Middle frontal gyrus (tissue), 1 donor: ENCODE measurements around the gene DRC7.
"Not testable (repeated sequence)": the region's sequence is repeated elsewhere in the genome, so short reads cannot be mapped to it uniquely, and the experiment has no call there.

ENCODE experiments used
- DNase-seq: peaks from one replicate; pipeline ENCODE4 v3.0.0-alpha.2; 2015; ENCODE audit warnings: low spot score; ENCODE audit errors: extremely low spot score

The DRC7 gene

DNA sequence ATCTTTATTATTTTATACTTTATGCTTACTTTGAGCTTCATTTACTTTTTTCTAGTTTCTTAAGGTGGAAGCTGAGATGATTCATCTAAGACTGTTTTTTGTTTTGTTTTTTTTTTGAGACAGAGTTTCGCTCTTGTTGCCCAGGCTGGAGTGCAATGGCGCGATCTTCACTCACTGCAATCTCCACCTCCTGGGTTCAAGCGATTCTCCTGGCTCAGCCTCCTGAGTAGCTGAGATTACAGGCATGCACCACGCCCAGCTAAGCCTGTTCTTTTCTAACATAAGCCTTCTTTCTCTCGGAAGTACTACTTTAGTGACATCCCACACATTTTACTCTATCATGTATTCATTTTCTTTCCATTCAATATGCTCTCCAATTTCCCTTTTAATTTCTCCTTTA lies 18.0 kb downstream of the DRC7 start:
- DNase-seq = not testable (repeated sequence)

DNA sequence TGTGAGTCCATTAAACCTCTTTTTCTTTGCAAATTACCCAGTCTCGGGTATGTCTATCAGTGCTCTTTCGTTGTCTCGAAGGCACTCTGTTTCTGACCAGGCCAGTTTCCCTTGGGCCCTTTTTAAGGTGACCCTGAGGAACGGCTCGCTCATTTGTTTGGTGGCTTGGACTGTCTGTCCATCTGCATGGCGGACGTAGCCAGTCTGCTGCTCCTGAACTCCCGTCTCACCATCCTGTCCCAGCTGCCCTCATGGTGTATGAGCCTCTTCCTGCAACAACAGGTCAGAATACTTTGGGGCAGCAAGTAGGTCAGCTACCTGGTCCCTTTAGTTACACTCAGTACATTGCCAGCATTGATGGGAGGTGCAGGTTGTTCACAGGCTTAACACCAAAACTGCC lies 19.0 kb downstream of the DRC7 start:
- DNase-seq = no peak

GRCh38 chr16:57714047-57714446 lies 19.4 kb downstream of the DRC7 start:
- no peak for DNase-seq

DNA sequence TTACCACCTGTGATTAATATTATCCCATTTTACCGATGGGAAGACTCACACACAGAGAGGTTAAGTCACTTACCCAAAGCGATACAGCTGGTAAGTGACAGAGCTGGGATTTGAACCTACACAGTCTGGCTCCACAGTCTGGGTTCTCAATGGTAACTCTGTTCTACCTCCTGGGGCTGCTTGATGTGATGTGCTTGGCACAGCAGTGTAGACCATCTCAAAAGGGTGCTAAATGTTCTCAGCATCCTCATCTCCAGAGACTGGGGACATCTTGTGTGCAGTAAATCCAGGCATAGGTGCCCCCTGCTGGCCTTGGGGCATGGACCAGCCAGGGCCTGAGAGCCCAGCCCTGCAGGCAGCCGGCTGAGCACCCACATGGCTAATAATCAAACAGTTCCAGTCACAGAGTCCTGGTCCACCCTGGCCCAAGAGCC lies 25.6 kb downstream of the DRC7 start:
- DNase-seq = no peak

GRCh38 chr16:57721356-57722209 lies 27.0 kb downstream of the DRC7 start:
- no peak for DNase-seq

- DNase-seq = no peak
These were observed 27.5 kb downstream of the DRC7 start for GRCh38 chr16:57722210-57722499.

DNA sequence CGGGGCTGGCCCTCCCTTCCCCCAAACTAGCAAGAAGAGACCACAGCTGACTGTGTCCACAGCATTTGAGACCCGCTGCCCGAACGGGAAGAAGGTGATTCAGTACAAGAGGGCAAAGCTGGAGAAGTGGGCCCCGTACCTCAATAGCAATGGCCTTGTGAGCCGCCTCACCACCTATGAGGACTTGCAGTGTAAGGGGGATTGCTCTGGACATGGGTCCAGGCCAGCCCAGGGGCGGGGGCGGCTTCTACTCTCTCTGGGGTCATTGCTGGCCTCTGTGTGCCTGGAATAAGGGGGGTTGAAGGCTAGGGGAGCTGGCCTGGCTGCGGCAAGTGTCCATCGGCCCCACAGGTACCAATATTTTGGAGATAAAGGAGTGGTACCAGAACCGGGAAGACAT lies 28.0 kb downstream of the DRC7 start:
- DNase-seq = no peak

DNA sequence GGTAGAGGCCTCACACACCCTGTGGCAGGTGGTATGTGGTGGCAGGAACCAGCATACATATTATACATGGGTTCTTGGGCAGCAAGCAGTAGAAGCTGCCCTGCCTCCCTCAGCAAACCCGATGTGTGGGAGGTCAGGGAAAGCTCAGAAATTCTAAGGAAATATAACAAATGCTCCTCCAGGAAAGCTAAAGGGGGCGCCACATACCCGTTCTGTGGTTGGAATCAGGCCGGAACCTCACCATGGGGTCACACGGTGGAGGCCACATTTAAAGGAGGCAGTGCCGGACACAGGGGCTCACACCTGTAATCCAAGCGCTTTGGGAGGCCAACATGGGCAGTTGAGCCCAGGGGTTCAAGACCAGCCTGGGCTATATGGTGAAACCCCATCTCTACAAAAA lies 28.6 kb downstream of the DRC7 start:
- no peak for DNase-seq

GRCh38 chr16:57724531-57724930 lies 29.9 kb downstream of the DRC7 start:
- no peak for DNase-seq

- no peak for DNase-seq
These were observed 30.5 kb downstream of the DRC7 start for GRCh38 chr16:57725151-57725550.

DNA sequence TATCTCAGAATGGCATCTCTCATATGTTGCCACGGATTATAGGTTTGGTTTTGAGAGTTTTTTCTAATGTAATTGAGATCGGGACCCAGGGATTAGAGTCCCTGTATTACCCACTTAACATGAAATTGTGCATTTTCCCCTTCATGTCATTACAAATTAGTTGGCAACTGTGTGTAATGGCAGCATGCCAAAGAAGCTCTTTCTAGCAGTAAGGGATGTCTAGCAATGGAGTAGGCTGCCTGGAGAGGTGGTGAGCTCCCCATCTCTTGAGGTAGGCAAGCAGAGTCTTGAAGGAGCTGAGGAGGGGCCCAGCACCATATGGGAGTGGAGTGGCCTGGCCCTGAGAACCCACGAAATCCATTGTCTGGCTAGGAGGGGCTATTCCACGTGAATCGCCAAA lies 30.9 kb downstream of the DRC7 start:
- no peak for DNase-seq

DNA sequence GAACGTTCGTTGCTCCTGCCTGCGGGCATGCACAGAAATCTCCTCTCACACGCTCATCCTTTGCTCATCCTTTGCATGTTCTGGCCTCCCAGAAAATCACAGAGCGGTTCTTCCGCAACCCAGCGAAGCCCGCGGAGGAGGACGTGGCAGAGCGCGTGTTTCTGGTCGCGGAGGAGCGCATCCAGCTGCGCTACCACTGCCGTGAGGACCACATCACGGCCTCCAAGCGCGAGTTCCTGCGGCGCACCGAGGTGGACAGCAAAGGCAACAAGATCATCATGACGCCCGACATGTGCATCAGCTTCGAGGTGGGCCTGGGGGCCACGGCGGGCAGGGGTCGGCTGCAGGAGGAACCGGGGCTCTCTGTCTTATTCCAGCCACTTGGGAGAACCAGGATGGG lies 31.4 kb downstream of the DRC7 start:
- DNase-seq = no peak

GRCh38 chr16:57726433-57726947 lies 31.9 kb downstream of the DRC7 start:
- no peak for DNase-seq

- DNase-seq = no peak
These were observed 33.0 kb downstream of the DRC7 start for GRCh38 chr16:57727610-57728009.

DNA sequence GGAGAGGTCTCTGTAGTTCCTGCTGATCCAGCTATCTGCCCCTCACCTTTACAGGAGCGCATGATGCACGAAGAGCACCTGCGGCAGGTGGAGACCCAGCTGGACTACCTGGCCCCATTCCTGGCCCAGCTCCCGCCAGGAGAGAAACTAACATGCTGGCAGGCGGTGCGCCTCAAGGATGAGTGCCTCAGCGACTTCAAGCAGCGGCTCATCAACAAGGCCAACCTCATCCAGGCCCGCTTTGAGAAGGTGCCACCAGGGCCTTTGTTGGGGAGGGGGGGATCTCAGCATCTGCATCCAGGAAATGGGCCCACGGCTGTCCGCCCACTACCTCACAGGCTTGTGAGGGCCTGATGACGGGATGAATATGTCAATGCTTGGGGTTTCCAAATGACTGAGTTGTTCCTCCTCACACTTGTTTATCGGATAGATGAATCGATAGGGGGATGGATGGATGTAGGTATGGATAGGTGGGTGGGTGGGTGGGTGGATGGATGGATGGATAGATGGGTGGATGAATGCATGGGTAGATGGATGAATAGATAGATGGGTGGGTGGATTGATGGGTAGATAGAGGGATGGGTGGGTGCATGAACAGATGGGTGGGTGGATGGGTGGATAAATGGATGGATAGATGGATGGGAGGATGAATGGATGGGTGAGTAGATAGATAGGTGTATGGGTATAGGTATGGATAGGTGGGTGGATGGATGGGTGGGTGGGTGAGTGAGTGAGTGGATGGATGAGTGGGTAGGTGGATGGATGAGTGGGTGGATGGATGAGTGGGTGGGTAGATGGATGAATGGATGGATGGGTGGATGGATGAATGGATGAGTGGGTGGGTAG lies 34.0 kb downstream of the DRC7 start:
- DNase-seq = no peak

- no peak for DNase-seq
These were observed 34.5 kb downstream of the DRC7 start for GRCh38 chr16:57729182-57729484.

GRCh38 chr16:57729852-57730251 lies 35.2 kb downstream of the DRC7 start:
- not testable (repeated sequence) for DNase-seq

GRCh38 chr16:57730771-57731730 lies 36.4 kb downstream of the DRC7 start:
- no peak for DNase-seq

DNA sequence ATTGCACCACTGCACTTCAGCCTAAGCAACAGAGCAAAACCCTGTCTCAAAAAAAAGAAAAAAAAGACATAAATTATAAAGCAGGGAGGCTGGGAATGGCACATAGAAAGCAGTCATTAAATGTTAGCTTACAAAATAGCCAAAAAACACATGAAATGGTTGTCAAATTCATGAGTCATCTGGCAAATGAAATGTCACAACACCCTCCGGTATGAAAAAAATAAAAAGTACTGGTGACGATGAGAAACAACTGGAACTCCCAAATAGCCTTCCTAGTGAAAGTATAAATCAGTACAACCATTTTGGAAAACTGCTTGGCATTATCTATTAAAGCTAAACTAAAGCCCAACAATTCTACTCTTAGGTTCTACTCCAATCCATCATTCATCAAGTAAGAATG lies 37.4 kb downstream of the DRC7 start:
- DNase-seq = no peak

- no peak for DNase-seq
These were observed 38.1 kb downstream of the DRC7 start for GRCh38 chr16:57732714-57733113.

GRCh38 chr16:57734308-57734924 lies 39.8 kb downstream of the DRC7 start:
- no peak for DNase-seq
